PFSK-1 (cell line): Measurements from ENCODE around the gene TBC1D24.

Source experiments
- POLR2AphosphoS5 ChIP-seq: IDR thresholded peaks from 2 replicates; pipeline ENCODE4 v1.6.1; 2012; ENCODE audit warnings: low read depth, mild to moderate bottlenecking, control low read depth, low read length, moderate library complexity
- TF ChIP-seq, protein P1 (sequence below), 2 experiments: IDR thresholded peaks; 2 replicates each; pipeline versions ENCODE4 v1.6.1 to v1.8.0; 2011 to 2012; ENCODE audit warnings: low read depth in 2 of 2, low read length in 2 of 2, control low read depth in 1 of 2, inconsistent platforms in 1 of 2, mild to moderate bottlenecking in 1 of 2, moderate library complexity in 1 of 2; ENCODE audit not compliant: insufficient read depth in 1 of 2

DNA sequence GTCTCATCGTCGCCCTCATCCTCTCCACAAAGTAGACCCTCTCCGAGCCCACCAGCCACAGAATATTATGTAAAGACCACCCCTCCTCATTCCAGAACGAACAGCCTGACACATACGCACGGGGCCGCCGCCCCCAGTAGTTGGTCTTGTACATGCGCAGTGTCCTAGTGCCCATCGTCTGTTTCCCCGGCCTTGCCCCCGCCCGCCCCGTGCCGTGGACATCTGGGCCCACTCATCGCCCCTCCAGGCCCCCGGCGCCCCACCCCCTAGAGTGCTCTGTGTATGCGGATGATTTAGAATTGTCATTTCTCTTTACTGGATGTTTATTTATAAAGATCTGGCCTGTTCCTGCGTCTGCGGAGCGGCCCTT lies 44.8 kb downstream of the TBC1D24 start:
- TF ChIP-seq POLR2AphosphoS5 = no peak
- TF ChIP-seq, protein P1, sequence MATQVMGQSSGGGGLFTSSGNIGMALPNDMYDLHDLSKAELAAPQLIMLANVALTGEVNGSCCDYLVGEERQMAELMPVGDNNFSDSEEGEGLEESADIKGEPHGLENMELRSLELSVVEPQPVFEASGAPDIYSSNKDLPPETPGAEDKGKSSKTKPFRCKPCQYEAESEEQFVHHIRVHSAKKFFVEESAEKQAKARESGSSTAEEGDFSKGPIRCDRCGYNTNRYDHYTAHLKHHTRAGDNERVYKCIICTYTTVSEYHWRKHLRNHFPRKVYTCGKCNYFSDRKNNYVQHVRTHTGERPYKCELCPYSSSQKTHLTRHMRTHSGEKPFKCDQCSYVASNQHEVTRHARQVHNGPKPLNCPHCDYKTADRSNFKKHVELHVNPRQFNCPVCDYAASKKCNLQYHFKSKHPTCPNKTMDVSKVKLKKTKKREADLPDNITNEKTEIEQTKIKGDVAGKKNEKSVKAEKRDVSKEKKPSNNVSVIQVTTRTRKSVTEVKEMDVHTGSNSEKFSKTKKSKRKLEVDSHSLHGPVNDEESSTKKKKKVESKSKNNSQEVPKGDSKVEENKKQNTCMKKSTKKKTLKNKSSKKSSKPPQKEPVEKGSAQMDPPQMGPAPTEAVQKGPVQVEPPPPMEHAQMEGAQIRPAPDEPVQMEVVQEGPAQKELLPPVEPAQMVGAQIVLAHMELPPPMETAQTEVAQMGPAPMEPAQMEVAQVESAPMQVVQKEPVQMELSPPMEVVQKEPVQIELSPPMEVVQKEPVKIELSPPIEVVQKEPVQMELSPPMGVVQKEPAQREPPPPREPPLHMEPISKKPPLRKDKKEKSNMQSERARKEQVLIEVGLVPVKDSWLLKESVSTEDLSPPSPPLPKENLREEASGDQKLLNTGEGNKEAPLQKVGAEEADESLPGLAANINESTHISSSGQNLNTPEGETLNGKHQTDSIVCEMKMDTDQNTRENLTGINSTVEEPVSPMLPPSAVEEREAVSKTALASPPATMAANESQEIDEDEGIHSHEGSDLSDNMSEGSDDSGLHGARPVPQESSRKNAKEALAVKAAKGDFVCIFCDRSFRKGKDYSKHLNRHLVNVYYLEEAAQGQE (IDR thresholded peaks at IDR 0.05; ENCODE audit: insufficient read depth in 1 of 2, low read depth in 2 of 2, low read length in 2 of 2) = no peak
